ENCODE measurements around the gene SUB1.
"Not testable (repeated sequence)": the region's sequence is repeated elsewhere in the genome, so short reads cannot be mapped to it uniquely, and the experiment has no call there.

SUB1 gene

DNA sequence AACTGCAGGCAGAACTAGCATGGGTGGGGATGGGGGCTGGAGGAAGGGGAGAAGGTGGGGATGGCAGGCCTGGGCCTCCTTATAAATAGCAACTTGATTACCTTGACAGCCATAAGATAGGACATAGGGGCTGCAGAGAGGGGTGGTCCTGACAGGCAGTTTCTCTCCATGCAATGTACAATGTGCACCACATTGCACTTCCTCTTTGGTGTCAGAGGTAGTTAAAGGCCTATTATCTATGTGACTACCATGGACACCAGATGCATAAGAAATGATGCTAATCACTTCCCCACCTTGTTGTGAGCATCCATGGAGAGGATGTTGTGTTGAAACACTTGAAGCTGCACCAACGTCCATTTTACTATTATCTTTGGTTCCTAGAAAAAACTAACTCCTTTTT, 20.2 kb upstream of the SUB1 start:
- DNase-seq = no peak

GRCh38 chr5:32566319-32567111, 18.8 kb upstream of the SUB1 start:
- DNase-seq = no peak

DNA sequence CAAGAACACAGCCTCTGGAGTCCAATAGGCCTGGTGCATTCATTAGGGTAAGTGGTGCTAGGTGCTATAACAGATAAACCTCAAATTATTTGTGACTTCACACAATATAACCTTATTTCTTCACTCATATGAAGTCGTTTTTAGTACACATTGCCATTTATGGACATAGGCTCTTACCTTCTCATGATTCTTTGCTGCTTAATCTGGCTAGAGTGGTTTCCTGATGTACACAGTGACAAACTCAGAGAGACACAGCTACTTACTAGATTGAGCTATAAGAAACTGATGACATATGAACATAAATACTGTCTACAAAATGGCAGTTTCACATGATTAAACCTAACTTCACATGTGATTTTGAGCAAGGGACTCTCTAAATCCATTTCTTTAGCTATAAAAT, 14.2 kb upstream of the SUB1 start:
- DNase-seq = no peak

GRCh38 chr5:32572778-32573480, 12.4 kb upstream of the SUB1 start:
- DNase-seq = no peak

GRCh38 chr5:32573481-32573854, 11.9 kb upstream of the SUB1 start:
- DNase-seq = not testable (repeated sequence)

DNA sequence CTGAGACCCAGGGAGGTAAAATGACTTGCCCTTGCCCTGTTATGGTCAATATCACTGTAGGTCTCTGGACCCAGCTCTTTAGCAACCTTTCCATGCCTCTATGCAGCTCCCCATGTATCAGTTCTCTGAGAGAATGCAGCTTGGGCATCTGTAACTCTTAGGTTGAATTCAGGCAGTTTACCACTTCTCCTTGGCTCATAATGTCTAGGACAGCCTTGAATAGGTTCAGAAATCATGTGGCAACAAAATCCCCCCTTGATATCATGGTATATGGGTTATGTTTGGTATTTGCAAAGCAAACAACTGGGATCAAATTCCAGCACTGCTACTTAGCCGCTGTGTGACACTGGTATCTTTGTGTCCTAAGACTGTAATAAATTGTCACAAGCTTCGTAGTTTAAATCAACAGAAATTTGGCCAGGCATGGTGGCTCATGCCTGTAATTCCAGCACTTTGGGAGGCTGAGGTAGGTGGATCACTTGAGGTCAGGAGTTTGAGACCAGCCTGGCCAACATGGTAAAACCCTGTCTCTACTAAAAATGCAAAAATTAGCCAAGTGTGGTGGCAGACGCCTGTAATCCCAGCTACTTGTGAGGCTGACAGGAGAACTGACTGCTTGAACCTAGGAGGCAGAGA, 10.7 kb upstream of the SUB1 start:
- DNase-seq = no peak

DNA sequence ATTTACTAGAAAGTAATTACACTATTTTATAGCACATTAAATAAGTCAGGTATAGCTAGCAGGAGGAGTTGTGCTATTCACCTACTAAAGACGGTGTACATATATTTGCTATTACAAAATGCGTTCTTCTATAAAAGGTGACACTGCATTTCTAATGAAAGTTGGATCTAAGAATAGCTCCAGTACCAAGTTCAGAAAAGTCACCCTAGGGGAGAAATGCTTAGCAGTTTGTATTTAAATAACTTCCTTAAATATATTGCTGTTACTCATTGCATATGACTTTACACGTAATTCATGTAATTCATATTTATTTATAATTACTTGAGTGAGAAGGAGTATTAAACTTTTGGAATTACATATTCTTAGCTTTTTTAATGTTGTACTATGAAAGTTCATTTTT, 7.0 kb upstream of the SUB1 start:
- DNase-seq = no peak

DNA sequence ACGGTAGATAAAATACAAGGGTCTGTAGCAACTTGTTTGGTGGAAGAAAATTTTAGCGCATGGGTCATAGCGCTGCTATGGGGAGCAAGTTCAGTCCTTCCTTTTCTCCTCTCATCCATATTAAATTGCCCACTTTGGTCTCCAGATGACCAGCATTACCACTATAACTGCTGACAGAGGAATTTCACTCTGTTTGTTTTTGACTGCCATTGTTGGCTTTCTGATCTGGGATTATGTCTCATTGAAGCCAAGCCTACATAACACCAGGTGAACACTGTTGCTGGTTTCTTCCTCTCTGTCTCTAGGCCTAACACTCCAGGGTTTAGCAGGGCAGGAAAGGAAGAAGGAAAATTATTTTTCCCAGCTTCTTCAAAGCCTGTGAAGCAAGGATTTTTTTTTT, 6.6 kb upstream of the SUB1 start:
- DNase-seq = no peak

DNA sequence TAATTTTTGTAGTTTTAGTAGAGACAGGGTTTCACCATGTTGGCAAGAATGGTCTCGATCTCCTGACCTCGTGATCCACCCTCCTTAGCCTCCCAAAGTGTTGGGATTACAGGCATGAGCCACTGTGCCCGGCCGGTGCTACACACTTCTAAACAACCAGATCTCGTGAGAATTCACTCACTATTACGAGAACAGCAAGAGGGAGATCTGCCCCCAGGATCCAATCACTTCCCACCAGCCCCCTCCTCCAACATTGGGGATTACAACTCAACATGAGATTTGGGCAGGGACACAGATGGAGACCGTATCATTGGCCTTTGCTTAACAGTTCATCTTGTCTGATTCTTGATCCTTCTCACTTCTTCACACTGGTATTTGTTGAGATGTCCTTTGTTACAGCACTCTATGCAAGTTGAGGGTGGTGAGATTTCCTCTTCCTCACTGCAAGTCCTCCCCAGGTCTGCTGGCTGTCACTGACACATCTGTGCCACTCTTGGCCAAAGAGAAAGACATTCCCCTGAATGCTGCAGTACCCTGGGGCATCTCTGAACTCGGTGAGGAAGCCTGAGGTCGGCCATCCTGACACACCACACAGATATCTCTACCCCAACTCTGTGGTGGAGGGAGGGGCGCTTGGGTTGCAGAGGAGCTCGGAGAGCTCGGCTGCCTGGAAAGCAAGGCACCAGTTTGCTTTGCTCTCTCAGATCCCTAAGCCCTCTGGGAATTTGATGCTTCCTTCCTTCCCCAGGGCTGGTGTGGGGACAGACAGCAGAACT, 4.2 kb upstream of the SUB1 start:
- DNase-seq = no peak

DNA sequence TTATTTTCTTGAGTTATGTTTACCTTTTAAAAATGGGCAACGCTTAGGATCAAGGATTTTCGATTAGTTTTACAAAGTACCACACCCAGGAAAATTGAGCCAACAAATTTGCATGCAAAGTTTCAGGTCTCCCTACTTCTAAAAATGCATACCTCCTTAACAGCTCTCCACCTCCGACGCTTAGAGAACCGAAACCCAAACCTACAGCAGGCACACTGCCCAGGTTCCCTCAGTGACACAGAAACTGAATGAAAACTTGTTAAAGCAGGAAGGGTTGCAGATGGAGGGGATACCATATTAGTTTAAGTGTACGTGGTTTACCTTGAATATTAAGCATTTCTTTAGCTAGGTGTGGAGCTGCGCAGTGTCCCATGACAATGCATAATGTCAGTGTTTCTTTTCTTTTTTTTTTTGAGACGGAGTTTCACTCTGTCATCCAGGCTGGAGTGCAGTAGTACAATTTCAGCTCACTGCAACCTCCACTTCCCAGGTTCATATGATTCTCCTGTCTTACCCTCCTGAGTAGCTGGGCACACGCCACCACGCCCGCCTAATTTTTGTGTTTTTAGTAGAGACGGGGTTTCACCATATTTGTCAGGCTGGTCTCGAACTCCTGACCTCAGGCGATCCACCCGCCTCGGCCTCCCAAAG, 1.6 kb upstream of the SUB1 start:
- DNase-seq = no peak

GRCh38 chr5:32584646-32585045, 711 bp upstream of the SUB1 start:
- DNase-seq = no peak

- DNase-seq = no peak
Observed at GRCh38 chr5:32585122-32585445, 273 bp upstream of the SUB1 start.

DNA sequence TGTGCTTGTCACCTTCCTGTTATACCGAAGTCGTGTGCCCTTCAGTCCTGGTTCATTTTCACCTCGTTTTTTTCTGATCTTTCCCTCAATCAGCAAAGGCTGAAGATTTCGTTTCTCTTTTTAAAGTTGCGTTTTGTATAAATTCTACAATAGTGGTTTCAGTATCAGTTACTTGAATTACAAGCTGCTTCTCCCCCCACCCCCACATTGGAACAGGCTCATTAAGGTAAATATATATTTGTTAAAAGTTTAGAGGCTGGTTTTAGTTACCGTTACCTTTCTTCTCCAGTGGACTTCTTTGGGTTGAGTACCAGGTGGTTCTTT, 881 bp downstream of the SUB1 start:
- DNase-seq = no peak

- DNase-seq = no peak
Observed at GRCh38 chr5:32587067-32587551, 1.8 kb downstream of the SUB1 start.

GRCh38 chr5:32589416-32589815, 4.1 kb downstream of the SUB1 start:
- no peak for DNase-seq

DNA sequence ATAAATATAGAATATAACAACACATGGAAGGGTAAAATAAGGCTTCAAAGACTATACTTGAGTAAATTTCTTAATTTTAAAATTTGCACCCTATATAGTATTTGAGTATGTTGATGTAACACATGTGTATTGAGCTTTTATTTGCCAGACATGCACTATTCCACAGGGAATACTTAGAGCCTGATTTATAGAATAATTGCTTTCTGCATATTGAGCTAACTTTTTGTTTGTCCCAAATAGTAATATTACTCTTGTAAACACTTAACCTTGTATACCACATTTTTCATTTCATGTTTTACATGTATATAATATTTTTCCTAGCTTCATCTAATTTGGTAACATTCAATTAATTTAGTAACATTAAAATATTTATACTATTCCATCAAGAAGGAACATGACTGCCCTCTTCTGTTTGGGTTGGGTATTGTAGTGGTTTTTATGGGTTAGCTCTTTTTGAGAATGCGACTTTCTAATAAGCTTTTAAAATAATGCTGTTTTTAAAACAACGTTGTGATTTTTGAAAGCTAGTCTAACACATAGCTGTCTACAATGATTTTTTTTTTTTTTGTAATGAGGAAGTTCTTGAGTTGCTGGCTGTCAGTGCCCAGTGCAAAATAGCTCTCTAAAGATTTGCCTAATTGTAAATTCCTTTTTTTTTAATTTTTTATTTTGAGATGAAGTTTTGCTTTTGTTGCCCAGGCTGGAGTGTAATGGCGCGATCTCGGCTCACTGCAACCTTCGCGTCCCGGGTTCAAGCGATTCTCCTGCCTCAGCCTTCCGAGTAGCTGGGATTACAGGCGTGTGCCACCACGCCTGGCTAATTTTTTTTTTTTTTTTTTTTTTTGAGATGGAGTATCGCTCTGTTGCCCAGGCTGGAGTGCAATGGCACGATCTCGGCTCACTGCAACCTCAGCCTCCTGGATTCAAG, 4.8 kb downstream of the SUB1 start:
- DNase-seq = peak in 4 of 58 donors; percentile 1 to 21 (median 4)

- DNase-seq = no peak
Observed at GRCh38 chr5:32595118-32595517, 9.8 kb downstream of the SUB1 start.

GRCh38 chr5:32597041-32597629, 11.8 kb downstream of the SUB1 start:
- no peak for DNase-seq

GRCh38 chr5:32598260-32598937, 13.0 kb downstream of the SUB1 start:
- no peak for DNase-seq
